NCI-H748 (cell line): ENCODE measurements around the gene SHLD1.

Source experiments
- DNase-seq: peaks from one replicate; lab custom pipeline; 2025; ENCODE audit not compliant: unreplicated experiment; lab: John Stamatoyannopoulos, UW

SHLD1 gene

GRCh38 chr20:5845681-5846615 is 95.7 kb downstream of the SHLD1 start:
- peak; percentile 81 for DNase-seq

- no peak for DNase-seq
Observed at GRCh38 chr20:5848711-5849505, 98.7 kb downstream of the SHLD1 start.

GRCh38 chr20:5855939-5856338 is 105.7 kb downstream of the SHLD1 start:
- no peak for DNase-seq

- no peak for DNase-seq
Observed at GRCh38 chr20:5859608-5860007, 109.4 kb downstream of the SHLD1 start.

GRCh38 chr20:5862703-5863039 is 112.5 kb downstream of the SHLD1 start:
- no peak for DNase-seq

- DNase-seq: no peak
Observed at GRCh38 chr20:5863040-5863833, 113.0 kb downstream of the SHLD1 start.

- no peak for DNase-seq
Observed at GRCh38 chr20:5864428-5864827, 114.2 kb downstream of the SHLD1 start.

- no peak for DNase-seq
Observed at GRCh38 chr20:5864873-5865587, 114.8 kb downstream of the SHLD1 start.

GRCh38 chr20:5865604-5866003 is 115.4 kb downstream of the SHLD1 start:
- no peak for DNase-seq

- no peak for DNase-seq
Observed at GRCh38 chr20:5870568-5870981, 120.4 kb downstream of the SHLD1 start.

- no peak for DNase-seq
Observed at GRCh38 chr20:5871459-5872410, 121.5 kb downstream of the SHLD1 start.

GRCh38 chr20:5877128-5877527 is 126.9 kb downstream of the SHLD1 start:
- DNase-seq: no peak

GRCh38 chr20:5880326-5880725 is 130.1 kb downstream of the SHLD1 start:
- DNase-seq: no peak

- no peak for DNase-seq
Observed at GRCh38 chr20:5881703-5882102, 131.5 kb downstream of the SHLD1 start.

- DNase-seq: peak; percentile 19
Observed at GRCh38 chr20:5882166-5882565, 132.0 kb downstream of the SHLD1 start.

- DNase-seq: no peak
Observed at GRCh38 chr20:5884465-5885335, 134.5 kb downstream of the SHLD1 start.

- no peak for DNase-seq
Observed at GRCh38 chr20:5885866-5886265, 135.7 kb downstream of the SHLD1 start.

GRCh38 chr20:5886788-5887187 is 136.6 kb downstream of the SHLD1 start:
- DNase-seq: no peak

- DNase-seq: no peak
Observed at GRCh38 chr20:5887386-5887785, 137.2 kb downstream of the SHLD1 start.
